Measurements from ENCODE around the gene CNN2. TPM values are rescaled to one million over a fixed set of nuclear protein-coding genes. Genes with fewer than 3 reads are reported as not detected.

The CNN2 gene
- polyA plus RNA-seq, 1 donor from 2014 or later: 42.8 TPM

DNA sequence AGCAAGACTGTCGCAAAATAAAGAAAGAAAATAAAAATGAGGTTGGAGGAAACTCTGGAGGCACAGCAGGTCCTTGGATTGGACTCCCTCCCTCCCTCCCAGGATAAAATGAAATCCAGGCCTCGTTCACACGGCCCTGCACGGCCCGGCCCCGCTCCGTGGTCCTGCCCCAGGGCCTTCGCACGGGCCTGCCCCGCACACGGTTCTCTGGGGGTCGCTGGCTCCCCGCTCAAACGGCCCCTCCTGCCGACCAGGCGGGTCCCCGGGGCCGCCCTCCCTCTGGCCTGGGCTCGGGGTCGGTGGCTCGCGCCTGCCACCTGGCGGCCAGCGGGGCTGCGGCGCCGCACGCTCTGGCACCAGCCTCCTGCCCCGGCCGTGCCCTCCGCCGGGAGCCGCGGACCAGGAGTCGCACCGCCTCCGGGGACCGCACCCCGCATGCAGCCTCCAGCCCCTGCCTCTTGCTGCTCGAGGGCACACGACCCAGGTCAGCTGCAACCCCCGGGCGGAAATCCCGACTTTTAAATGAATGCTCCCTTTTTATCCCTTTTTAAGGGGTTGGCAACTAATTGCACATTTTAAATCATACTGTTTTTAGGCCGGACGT lies 43.7 kb upstream of the CNN2 start:
- Histone ChIP-seq H3K4me2 (ENCODE audit: low read length) (no peak overlapping the region), H3K4me3 (ENCODE audit: low read length) (peak overlapping the region; percentile 51), H3K36me3 (ENCODE audit: insufficient read depth, low read length) (no peaks in the 10 kb centered on the region), H2AFZ (ENCODE audit: low read depth, low read length) (no peak overlapping the region), H3K27me3 (ENCODE audit: insufficient read depth, low read depth, low read length) (no peaks in the 10 kb centered on the region), H3F3A (ENCODE audit: insufficient read depth, low read length, poor library complexity, severe bottlenecking) (no peaks in the 10 kb centered on the region), H3K9me2 (ENCODE audit: insufficient read depth, low read length) (no peaks in the 10 kb centered on the region), H3K9me3 (ENCODE audit: low read length) (no peaks in the 10 kb centered on the region), H3K79me2 (replicated peaks; ENCODE audit: insufficient read depth, low read length) (no peaks in the 10 kb centered on the region), H3K9ac (ENCODE audit: low read length) (peak overlapping the region; percentile 29), H3K27ac (ENCODE audit: low read length) (no peak overlapping the region), H4K20me1 (ENCODE audit: insufficient read depth) (no peaks in the 10 kb centered on the region)
- TF ChIP-seq, protein P1, sequence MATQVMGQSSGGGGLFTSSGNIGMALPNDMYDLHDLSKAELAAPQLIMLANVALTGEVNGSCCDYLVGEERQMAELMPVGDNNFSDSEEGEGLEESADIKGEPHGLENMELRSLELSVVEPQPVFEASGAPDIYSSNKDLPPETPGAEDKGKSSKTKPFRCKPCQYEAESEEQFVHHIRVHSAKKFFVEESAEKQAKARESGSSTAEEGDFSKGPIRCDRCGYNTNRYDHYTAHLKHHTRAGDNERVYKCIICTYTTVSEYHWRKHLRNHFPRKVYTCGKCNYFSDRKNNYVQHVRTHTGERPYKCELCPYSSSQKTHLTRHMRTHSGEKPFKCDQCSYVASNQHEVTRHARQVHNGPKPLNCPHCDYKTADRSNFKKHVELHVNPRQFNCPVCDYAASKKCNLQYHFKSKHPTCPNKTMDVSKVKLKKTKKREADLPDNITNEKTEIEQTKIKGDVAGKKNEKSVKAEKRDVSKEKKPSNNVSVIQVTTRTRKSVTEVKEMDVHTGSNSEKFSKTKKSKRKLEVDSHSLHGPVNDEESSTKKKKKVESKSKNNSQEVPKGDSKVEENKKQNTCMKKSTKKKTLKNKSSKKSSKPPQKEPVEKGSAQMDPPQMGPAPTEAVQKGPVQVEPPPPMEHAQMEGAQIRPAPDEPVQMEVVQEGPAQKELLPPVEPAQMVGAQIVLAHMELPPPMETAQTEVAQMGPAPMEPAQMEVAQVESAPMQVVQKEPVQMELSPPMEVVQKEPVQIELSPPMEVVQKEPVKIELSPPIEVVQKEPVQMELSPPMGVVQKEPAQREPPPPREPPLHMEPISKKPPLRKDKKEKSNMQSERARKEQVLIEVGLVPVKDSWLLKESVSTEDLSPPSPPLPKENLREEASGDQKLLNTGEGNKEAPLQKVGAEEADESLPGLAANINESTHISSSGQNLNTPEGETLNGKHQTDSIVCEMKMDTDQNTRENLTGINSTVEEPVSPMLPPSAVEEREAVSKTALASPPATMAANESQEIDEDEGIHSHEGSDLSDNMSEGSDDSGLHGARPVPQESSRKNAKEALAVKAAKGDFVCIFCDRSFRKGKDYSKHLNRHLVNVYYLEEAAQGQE (IDR thresholded peaks at IDR 0.05; ENCODE audit: borderline replicate concordance): no peak
- TF ChIP-seq EP300 (conservative IDR thresholded peaks at IDR 0.05; ENCODE audit: poor library complexity, severe bottlenecking) (no peak), EZH2 (IDR thresholded peaks at IDR 0.05; ENCODE audit: borderline replicate concordance, insufficient read depth, low read length, poor library complexity, severe bottlenecking) (no peak), TAF1 (IDR thresholded peaks at IDR 0.05; ENCODE audit: low read depth) (no peak), SMC3 (conservative IDR thresholded peaks at IDR 0.05; ENCODE audit: poor library complexity) (peak; percentile 94), POLR2AphosphoS5 (IDR thresholded peaks at IDR 0.05) (no peak), MXI1 (conservative IDR thresholded peaks at IDR 0.05; ENCODE audit: poor library complexity, severe bottlenecking) (no peak), RAD21 (conservative IDR thresholded peaks at IDR 0.05) (peak; percentile 83)
- TF ChIP-seq, protein P2, sequence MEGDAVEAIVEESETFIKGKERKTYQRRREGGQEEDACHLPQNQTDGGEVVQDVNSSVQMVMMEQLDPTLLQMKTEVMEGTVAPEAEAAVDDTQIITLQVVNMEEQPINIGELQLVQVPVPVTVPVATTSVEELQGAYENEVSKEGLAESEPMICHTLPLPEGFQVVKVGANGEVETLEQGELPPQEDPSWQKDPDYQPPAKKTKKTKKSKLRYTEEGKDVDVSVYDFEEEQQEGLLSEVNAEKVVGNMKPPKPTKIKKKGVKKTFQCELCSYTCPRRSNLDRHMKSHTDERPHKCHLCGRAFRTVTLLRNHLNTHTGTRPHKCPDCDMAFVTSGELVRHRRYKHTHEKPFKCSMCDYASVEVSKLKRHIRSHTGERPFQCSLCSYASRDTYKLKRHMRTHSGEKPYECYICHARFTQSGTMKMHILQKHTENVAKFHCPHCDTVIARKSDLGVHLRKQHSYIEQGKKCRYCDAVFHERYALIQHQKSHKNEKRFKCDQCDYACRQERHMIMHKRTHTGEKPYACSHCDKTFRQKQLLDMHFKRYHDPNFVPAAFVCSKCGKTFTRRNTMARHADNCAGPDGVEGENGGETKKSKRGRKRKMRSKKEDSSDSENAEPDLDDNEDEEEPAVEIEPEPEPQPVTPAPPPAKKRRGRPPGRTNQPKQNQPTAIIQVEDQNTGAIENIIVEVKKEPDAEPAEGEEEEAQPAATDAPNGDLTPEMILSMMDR (IDR thresholded peaks at IDR 0.05; ENCODE audit: poor library complexity, severe bottlenecking): peak; percentile 91

DNA sequence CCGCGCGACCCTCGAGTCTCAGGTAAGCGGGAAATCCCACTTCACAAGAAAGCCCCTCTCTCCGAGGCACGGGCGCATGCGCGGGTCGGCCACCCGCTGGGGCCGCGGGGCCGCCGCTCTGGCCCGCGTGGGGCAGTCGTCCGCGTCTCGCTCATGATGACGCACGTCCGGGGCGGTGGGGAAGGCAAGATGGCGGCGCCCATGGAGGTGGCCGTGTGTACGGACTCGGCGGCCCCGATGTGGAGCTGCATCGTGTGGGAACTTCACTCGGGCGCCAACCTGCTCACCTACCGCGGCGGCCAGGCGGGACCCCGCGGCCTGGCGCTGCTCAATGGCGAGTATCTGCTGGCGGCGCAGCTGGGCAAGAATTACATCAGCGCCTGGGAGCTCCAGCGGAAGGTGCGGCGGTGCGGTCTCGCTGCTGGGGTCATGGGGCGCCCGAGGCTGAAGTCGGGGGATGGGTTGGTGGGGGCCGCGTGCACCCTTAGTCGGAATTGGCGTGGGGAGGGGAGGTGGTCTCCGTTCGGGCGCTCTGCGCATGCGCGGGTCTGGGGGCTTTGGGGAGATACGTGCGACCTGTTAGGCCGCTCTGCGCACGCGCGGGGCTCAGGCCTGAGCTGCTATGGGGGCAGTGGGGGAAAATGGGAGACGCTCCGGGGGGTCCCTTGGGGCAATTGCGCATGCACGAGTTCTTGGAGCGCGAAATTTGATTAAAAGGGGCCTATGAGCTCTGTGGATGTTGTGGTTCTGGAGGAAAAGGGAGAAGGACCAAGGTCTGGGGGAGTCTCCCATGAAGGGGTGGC lies 42.0 kb upstream of the CNN2 start, which contains the start of gene WDR18:
WDR18 (plus strand) TSS at position 181 of the 803 bp plus-strand sequence; CDS start at position 190, 9 bp downstream.
- Histone ChIP-seq H3K4me2 (ENCODE audit: low read length) (peak within 1 kb of the TSS; percentile 63), H3K27ac (ENCODE audit: low read length) (peak within 1 kb of the TSS; percentile 96), H3K27me3 (ENCODE audit: insufficient read depth, low read depth, low read length) (no peaks in the 10 kb centered on the region), H3K9me2 (ENCODE audit: insufficient read depth, low read length) (no peaks in the 10 kb centered on the region), H3K79me2 (replicated peaks; ENCODE audit: insufficient read depth, low read length) (no peaks in the 10 kb centered on the region), H3K4me3 (ENCODE audit: low read length) (peak within 1 kb of the TSS; percentile 95), H2AFZ (ENCODE audit: low read depth, low read length) (peak within 1 kb of the TSS; percentile 82), H3K9me3 (ENCODE audit: low read length) (no peaks in the 10 kb centered on the region), H4K20me1 (ENCODE audit: insufficient read depth) (no peaks in the 10 kb centered on the region), H3K36me3 (ENCODE audit: insufficient read depth, low read length) (no peaks in the 10 kb centered on the region), H3K9ac (ENCODE audit: low read length) (peak within 1 kb of the TSS; percentile 94), H3F3A (ENCODE audit: insufficient read depth, low read length, poor library complexity, severe bottlenecking) (no peaks in the 10 kb centered on the region)
- TF ChIP-seq, protein P1 (IDR thresholded peaks at IDR 0.05; ENCODE audit: borderline replicate concordance): peak; percentile 62
- peak; percentile 93 for TF ChIP-seq POLR2AphosphoS5 (IDR thresholded peaks at IDR 0.05)
- TF ChIP-seq RAD21 (conservative IDR thresholded peaks at IDR 0.05): peak; percentile 12
- TF ChIP-seq SMC3 (conservative IDR thresholded peaks at IDR 0.05; ENCODE audit: poor library complexity): peak; percentile 36
- TF ChIP-seq EP300 (conservative IDR thresholded peaks at IDR 0.05; ENCODE audit: poor library complexity, severe bottlenecking): peak; percentile 70
- TF ChIP-seq EZH2 (IDR thresholded peaks at IDR 0.05; ENCODE audit: borderline replicate concordance, insufficient read depth, low read length, poor library complexity, severe bottlenecking): no peak
- TF ChIP-seq, protein P2 (IDR thresholded peaks at IDR 0.05; ENCODE audit: poor library complexity, severe bottlenecking): peak; percentile 50
- peak; percentile 99 for TF ChIP-seq MXI1 (conservative IDR thresholded peaks at IDR 0.05; ENCODE audit: poor library complexity, severe bottlenecking)
- no peak for TF ChIP-seq TAF1 (IDR thresholded peaks at IDR 0.05; ENCODE audit: low read depth)

Measured in neural cell (in vitro differentiated cells).